ENCODE results near the gene ADH1A. TPM values are rescaled to one million over a fixed set of nuclear protein-coding genes. Genes with fewer than 3 reads are reported as not detected.

Gene ADH1A
- total and polyA plus RNA-seq, 2 of the 13 experiments (the other 11 are each of a cell fraction or from before 2014, with no cell fraction given), result 0.13 TPM; not detected in 1

DNA sequence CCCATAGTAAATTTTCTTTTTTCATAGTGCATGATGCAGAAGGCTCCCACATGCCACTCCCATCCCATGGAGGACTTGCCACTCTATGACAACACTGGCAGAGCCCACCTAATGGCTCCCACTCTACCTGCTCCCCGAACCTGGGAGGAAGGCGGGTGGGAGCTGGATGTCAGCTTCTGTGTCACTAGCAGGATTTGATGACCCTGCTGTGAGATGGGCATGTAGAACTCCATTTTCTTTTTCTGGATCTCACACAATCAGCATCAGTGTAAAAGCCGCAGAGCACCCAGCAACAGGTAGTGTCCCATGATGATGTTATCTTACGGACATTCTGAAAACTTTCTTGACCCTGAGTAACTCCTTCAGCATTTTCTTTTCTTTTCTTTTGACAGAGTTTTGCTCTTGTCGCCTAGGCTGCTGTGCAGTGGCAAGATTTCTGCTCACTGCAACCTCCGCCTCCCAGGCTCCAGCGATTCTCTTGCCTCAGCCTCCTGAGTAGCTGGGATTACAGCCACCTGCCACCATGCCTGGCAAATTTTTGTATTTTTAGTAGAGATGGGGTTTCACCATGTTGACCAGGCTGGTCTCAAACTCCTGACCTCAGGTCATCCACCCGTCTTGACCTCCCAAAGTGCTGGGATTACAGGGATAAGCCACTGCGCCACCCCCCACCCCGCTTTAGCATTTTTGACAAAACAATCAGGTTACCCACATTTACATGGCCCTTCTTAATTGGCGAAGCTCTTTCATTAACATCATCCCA is 15.0 kb upstream of the ADH1A start (continued):
- TF ChIP-seq, protein P1, sequence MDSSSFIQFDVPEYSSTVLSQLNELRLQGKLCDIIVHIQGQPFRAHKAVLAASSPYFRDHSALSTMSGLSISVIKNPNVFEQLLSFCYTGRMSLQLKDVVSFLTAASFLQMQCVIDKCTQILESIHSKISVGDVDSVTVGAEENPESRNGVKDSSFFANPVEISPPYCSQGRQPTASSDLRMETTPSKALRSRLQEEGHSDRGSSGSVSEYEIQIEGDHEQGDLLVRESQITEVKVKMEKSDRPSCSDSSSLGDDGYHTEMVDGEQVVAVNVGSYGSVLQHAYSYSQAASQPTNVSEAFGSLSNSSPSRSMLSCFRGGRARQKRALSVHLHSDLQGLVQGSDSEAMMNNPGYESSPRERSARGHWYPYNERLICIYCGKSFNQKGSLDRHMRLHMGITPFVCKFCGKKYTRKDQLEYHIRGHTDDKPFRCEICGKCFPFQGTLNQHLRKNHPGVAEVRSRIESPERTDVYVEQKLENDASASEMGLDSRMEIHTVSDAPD (CRISPR knock-in tag; IDR thresholded peaks at IDR 0.05), result no peak
- TF ChIP-seq PCBP1 (IDR thresholded peaks at IDR 0.05; ENCODE audit: borderline replicate concordance, low read depth, low read length), result no peak
- TF ChIP-seq, protein P2, sequence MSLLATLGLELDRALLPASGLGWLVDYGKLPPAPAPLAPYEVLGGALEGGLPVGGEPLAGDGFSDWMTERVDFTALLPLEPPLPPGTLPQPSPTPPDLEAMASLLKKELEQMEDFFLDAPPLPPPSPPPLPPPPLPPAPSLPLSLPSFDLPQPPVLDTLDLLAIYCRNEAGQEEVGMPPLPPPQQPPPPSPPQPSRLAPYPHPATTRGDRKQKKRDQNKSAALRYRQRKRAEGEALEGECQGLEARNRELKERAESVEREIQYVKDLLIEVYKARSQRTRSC (CRISPR knock-in tag; IDR thresholded peaks at IDR 0.05; ENCODE audit: low read depth), result no peak
- TF ChIP-seq RXRA (CRISPR knock-in tag; IDR thresholded peaks at IDR 0.05), result no peak
- no peak for TF ChIP-seq ZNF883 (CRISPR knock-in tag; IDR thresholded peaks at IDR 0.05; ENCODE audit: not compliant biosample characterization)

DNA sequence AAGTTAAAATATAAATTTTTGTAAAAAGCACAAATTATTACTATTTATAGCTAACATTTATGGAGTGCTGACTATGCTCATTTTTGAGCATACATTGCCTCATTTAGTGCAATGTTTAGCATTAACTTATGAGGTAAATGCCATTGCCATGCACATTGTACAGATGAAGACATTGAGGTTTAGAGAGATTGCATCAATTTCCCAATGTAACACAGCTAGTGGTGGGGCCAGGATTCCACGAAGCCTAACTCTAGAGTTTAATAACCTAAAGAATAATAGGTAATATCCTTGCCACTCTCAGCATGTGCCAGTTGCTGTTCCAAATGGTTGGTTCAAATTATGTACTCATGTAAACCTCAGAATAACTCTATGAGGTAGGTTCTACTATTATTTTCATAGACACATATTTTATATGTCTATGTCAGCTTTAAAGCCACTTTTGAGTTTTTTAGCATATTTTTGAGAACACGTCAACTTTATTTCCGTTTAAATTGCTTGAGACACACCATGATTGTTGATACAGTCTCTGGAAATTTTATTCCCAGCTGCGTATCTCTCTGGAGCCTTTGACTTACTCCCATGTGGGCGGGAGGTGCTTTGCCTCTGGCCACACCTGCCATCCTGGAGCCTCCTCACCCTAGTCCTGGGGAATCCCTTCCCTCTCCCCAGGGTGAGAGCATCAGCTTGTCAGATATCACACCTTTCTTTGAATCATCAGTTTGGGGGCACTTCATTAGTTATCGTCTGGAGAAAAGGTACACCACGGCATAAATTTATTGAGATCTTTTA is 10.8 kb upstream of the ADH1A start:
- ChIA-PET POLR2A (no interaction called here), CTCF (ENCODE audit: low intra/inter-chr PET ratio, low total read pairs) (no interaction called here)
- Histone ChIP-seq H3K4me3 (replicated peaks in 1 of 3; ENCODE audit: insufficient read depth in 1 of 3, low read depth in 2 of 3, low read length in 3 of 3) (no peak overlapping the region), H3K27me3 (ENCODE audit: control insufficient read depth in 1 of 2, insufficient read depth in 2 of 2, low read length in 2 of 2) (no peaks in the 10 kb centered on the region), H3K4me1 (ENCODE audit: insufficient read depth, low read length) (peaks cover 7% of the 10 kb centered on the region; the same call in 1 of the 2 replicates), H3K27ac (ENCODE audit: extremely low read length, insufficient read depth, low read length) (no peak overlapping the region), H3K79me2 (ENCODE audit: insufficient read depth, low read length) (no peaks in the 10 kb centered on the region), H3K9ac (ENCODE audit: insufficient read depth, low read depth, low read length) (no peak overlapping the region), H3K36me3 (replicated peaks in 1 of 2; ENCODE audit: control insufficient read depth in 1 of 2, insufficient read depth in 2 of 2, low read length in 2 of 2) (no peaks in the 10 kb centered on the region), H4K20me1 (ENCODE audit: insufficient read depth, low read length) (no peaks in the 10 kb centered on the region), H3K9me3 (ENCODE audit: low read length) (no peaks in the 10 kb centered on the region), H3K4me2 (ENCODE audit: low read depth, low read length) (no peak overlapping the region), H2AFZ (ENCODE audit: low read length) (no peak overlapping the region)
- FAIRE-seq (no peak), ATAC-seq (no peak), DNase-seq (ENCODE audit: low spot score) (no peak)
- WGBS (ENCODE audit: low lambda C conversion rate), result 69% methylated on average over 7 of the region's 7 CpGs
- in situ Hi-C loops (cut with HindIII; ENCODE audit: extremely low pct_ligation_motif_present, low pct_unique_long_range_greater_than_20kb), result no loop called here
- BruUV-seq (replicated peaks), result no TSS peak
- intact Hi-C loops (cut with micrococcal nuclease; ENCODE audit: unreplicated experiment), result no loop called here
- TF ChIP-seq, protein P3, sequence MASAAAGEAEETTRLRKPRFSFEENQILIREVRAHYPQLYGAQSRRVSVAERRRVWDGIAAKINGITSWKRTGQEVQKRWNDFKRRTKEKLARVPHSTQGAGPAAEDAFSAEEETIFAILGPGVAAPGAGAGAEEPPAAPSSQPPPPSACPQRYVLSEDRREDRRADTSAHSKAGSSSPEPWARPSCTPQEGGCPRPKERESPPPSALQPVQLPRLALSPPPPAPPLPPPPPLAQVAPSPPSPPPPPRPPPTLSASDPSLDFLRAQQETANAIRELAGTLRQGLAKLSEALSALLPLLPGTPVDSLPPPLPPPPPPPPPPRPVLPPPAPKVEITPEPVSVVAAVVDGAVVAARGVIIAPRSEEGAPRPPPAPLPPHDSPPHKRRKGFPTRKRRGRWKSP (CRISPR knock-in tag; IDR thresholded peaks at IDR 0.05), result no peak
- TF ChIP-seq, protein P4, sequence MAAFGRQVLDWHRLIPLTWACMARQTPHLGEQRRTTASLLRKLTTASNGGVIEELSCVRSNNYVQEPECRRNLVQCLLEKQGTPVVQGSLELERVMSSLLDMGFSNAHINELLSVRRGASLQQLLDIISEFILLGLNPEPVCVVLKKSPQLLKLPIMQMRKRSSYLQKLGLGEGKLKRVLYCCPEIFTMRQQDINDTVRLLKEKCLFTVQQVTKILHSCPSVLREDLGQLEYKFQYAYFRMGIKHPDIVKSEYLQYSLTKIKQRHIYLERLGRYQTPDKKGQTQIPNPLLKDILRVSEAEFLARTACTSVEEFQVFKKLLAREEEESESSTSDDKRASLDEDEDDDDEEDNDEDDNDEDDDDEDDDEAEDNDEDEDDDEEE (CRISPR knock-in tag; IDR thresholded peaks at IDR 0.05), result no peak
- TF ChIP-seq MAFF (IDR thresholded peaks at IDR 0.05; ENCODE audit: low read depth, low read length), result peak; percentile 58
- TF ChIP-seq KDM3A (CRISPR knock-in tag; IDR thresholded peaks at IDR 0.05; ENCODE audit: low read depth), result no peak
- TF ChIP-seq MAFK (conservative IDR thresholded peaks at IDR 0.05 in 1 of 2, IDR thresholded peaks at IDR 0.05 in 1 of 2; ENCODE audit: low read length in 2 of 2), result peak; percentile 32 to 75; a peak in 2 of 4 replicates

Measured in HepG2 (cell line).